Measurements from ENCODE around the gene C1QB.

DNA sequence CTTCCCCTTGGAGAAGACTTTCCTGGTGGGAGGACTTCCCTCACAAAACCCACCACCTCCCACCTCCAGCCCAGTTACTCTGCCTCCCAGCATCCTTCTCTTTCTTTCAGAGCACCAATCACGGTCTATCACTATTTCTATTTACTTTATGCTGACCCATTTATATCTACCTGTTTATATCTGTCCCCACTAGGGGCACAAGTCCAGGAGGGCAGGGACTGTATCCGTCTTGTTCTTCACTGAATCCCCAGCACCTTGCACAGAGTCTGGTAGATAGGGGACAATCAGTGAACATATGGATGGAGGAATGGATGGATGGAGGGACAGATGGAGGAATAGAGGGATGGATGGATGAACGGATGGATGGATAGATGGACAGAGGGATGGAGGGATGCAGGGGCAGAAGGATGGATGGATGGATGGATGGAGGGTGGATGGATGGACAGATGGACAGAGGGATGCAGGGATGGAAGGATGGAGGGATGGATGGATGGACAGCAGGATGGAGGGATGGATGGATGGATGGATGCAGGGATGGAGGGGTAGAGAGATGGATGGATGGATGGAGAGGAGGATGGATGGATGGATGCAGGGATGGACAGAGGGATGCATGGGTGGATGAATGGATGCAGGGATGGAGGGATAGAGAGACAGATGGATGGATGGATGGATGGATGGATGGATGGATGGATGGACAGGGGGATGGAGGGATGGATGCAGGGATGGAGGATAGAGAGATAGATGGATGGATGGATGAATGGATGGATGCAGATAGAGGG lies 5.5 kb downstream of the C1QB start:
- no peak for TF ChIP-seq POLR2A (IDR thresholded peaks at IDR 0.05)
- TF ChIP-seq, protein P1, sequence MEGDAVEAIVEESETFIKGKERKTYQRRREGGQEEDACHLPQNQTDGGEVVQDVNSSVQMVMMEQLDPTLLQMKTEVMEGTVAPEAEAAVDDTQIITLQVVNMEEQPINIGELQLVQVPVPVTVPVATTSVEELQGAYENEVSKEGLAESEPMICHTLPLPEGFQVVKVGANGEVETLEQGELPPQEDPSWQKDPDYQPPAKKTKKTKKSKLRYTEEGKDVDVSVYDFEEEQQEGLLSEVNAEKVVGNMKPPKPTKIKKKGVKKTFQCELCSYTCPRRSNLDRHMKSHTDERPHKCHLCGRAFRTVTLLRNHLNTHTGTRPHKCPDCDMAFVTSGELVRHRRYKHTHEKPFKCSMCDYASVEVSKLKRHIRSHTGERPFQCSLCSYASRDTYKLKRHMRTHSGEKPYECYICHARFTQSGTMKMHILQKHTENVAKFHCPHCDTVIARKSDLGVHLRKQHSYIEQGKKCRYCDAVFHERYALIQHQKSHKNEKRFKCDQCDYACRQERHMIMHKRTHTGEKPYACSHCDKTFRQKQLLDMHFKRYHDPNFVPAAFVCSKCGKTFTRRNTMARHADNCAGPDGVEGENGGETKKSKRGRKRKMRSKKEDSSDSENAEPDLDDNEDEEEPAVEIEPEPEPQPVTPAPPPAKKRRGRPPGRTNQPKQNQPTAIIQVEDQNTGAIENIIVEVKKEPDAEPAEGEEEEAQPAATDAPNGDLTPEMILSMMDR (IDR thresholded peaks at IDR 0.05): no peak
